Uterus (tissue), 2 donors: Measurements from ENCODE around the gene RIPOR2.

Experiments used
- POLR2A ChIP-seq, 2 donors: fragments of 450-650 bp; IDR thresholded peaks; one replicate each; pipeline ENCODE4 v1.6.1; 2016; ENCODE audit warnings: antibody characterized with exemption in 2 of 2, mild to moderate bottlenecking in 1 of 2, moderate library complexity in 1 of 2
- TF ChIP-seq, protein P1 (sequence below), 4 experiments: fragments of 200-600 bp in 2 of 4; fragments of 450-650 bp in 2 of 4; sonication (generic) in 2 of 4; IDR thresholded peaks; one replicate each; pipeline ENCODE4 v1.5.1; 2016 to 2019; ENCODE audit warnings: antibody characterized with exemption in 4 of 4, mild to moderate bottlenecking in 2 of 4, moderate library complexity in 1 of 4

DNA sequence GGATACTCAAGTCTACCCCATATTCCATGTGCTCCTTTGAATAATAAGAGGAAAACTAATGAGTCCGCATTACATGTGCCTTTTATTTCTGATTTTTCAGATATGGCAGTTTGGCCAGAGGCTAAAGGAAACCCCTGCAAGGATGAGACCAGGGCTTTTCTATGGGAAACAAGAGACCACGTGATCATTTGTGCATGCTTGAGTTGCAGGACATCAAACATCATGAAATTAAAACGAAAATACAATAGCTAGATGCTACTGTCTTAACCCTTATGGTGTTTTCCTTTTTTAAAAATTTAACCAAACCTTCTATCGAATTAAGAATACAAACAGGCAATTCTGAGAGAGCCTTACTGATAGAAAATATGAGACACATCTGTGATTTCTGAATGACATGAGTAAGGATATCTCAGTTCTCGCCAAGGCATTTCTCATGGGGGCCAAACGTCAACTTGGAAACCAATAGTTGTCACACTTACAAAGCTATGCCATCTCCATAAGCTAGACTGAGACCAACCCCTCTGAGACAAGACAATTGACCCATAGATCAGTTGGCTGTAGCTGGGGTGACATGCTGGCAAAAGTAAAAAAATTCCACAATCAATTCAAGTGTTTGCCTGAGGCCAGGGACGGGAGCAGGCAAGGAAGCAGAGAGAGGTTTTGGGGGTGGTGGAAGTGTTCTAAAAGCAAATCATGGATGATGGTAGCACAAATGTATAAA is 52.8 kb downstream of the RIPOR2 start:
- TF ChIP-seq, protein P1, sequence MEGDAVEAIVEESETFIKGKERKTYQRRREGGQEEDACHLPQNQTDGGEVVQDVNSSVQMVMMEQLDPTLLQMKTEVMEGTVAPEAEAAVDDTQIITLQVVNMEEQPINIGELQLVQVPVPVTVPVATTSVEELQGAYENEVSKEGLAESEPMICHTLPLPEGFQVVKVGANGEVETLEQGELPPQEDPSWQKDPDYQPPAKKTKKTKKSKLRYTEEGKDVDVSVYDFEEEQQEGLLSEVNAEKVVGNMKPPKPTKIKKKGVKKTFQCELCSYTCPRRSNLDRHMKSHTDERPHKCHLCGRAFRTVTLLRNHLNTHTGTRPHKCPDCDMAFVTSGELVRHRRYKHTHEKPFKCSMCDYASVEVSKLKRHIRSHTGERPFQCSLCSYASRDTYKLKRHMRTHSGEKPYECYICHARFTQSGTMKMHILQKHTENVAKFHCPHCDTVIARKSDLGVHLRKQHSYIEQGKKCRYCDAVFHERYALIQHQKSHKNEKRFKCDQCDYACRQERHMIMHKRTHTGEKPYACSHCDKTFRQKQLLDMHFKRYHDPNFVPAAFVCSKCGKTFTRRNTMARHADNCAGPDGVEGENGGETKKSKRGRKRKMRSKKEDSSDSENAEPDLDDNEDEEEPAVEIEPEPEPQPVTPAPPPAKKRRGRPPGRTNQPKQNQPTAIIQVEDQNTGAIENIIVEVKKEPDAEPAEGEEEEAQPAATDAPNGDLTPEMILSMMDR (IDR thresholded peaks at IDR 0.05): no peak
- no peak for TF ChIP-seq POLR2A (IDR thresholded peaks at IDR 0.05)
